Karpas-422 (cell line): ENCODE measurements around the gene SMYD3. TPM values are rescaled to one million over a fixed set of nuclear protein-coding genes. Genes with fewer than 3 reads are reported as not detected.

ENCODE experiments used
- DNase-seq: peaks from one replicate; pipeline ENCODE4 v3.0.0-alpha.2; 2015
- H2AFZ ChIP-seq: fragments of 200-600 bp; sonication (generic); 2 replicates; pipeline ENCODE4 v1.6.1; 2014; ENCODE audit warnings: antibody characterized with exemption, low read length, mixed read lengths
- H3K27ac ChIP-seq: fragments of 200-600 bp; sonication (generic); 2 replicates; pipeline ENCODE4 v1.5.1; 2014; ENCODE audit warnings: mild to moderate bottlenecking, low read length, moderate library complexity
- H3K27me3 ChIP-seq: fragments of 200-600 bp; sonication (generic); 2 replicates; pipeline ENCODE4 v1.6.1; 2014; ENCODE audit warnings: low read length, mixed read lengths
- H3K36me3 ChIP-seq: fragments of 200-600 bp; sonication (generic); 2 replicates; pipeline ENCODE4 v1.6.1; 2014; ENCODE audit warnings: low read length, mixed read lengths; ENCODE audit not compliant: insufficient read depth
- H3K4me1 ChIP-seq: fragments of 200-600 bp; sonication (generic); 2 replicates; pipeline ENCODE4 v1.6.1; 2014; ENCODE audit warnings: mild to moderate bottlenecking, low read length, mixed read lengths
- H3K4me2 ChIP-seq: fragments of 200-600 bp; sonication (generic); 2 replicates; pipeline ENCODE4 v1.6.1; 2014; ENCODE audit warnings: low read length, low read depth, mild to moderate bottlenecking; ENCODE audit not compliant: poor library complexity, severe bottlenecking
- H3K4me3 ChIP-seq: fragments of 200-600 bp; sonication (generic); 2 replicates; pipeline ENCODE4 v1.5.1; 2014; ENCODE audit warnings: mild to moderate bottlenecking, antibody characterized with exemption, low read length, mixed read lengths
- H3K79me2 ChIP-seq: fragments of 200-600 bp; sonication (generic); 2 replicates; pipeline ENCODE4 v1.6.1; 2014; ENCODE audit warnings: mild to moderate bottlenecking, low read length, mixed read lengths
- H3K9ac ChIP-seq: fragments of 200-600 bp; sonication (generic); 2 replicates; pipeline ENCODE4 v1.6.0; 2014; ENCODE audit warnings: low read length
- H3K9me2 ChIP-seq: fragments of 200-600 bp; sonication (generic), shearing (Covaris generic); replicated peaks from 2 replicates; pipeline ENCODE4 v1.6.0; 2014; ENCODE audit warnings: mild to moderate bottlenecking, low read length, moderate library complexity; ENCODE audit not compliant: insufficient read depth
- H3K9me3 ChIP-seq: fragments of 300-700, 200-600 bp; sonication (generic); 2 replicates; pipeline ENCODE4 v1.6.1; 2014; ENCODE audit warnings: low read length, mixed read lengths
- H4K20me1 ChIP-seq: fragments of 200-600 bp; sonication (generic); 2 replicates; pipeline ENCODE4 v1.6.1; 2014; ENCODE audit warnings: mild to moderate bottlenecking, antibody characterized with exemption, low read length, low read depth; ENCODE audit not compliant: insufficient read depth
- total RNA-seq: library from RNA; depleted of rRNA; stranded (reverse); fragments of >200 nt; shearing (Covaris generic); gene quantifications from 2 replicates; pipeline ENCODE4 v1.2.3, GENCODE V29; 2014; ENCODE audit warnings: low replicate concordance

Gene SMYD3
- total RNA-seq, 1 experiment from 2014 or later, result 67.1 TPM

DNA sequence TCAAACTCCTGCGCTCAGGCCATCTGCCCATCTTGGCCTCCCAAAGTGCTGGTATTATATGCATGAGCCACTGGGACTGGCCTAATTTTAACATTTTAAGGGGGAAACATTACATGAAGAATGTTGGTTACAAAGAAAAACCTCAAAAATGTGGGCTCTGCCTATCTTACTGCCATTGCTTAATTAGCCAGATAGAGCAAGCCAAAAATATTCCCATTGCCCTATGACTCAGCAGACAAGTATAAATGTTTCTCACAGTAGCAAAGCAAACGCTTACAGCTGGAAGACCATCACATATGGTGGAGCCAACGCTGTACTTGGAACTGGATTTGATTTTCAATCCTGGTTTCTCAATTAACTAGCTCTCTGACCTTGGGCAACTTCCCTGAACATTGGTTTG lies 502.0 kb downstream of the SMYD3 start:
- no peak overlapping the region for H3K27ac ChIP-seq
- H3K4me2 ChIP-seq, result no peak overlapping the region

DNA sequence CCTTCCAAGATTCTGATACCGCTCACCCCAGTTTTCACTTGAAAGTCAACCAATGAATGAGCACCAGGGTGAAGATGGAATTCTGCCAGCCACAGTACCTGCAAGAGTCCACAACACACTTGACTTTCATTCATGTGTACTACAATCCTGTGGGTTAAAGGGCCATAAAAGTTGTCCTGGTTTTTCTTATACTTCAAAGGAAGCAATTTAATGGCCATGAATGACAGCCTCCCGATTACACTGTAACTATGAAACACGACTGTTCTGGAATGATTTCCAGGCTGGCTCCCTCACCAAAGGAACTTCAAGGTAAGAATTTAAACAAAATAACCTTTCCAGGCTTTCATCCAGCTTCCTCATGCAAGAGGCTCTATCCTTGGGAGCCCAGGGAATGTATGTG lies 502.8 kb downstream of the SMYD3 start:
- no peak overlapping the region for H3K4me2 ChIP-seq
- no peaks in the 10 kb centered on the region for H3K27me3 ChIP-seq
- H3K4me1 ChIP-seq, result peaks cover 11% of the 10 kb centered on the region
- no peak overlapping the region for H2AFZ ChIP-seq
- H3K9me3 ChIP-seq, result no peaks in the 10 kb centered on the region
- H4K20me1 ChIP-seq, result no peaks in the 10 kb centered on the region
- H3K36me3 ChIP-seq, result no peaks in the 10 kb centered on the region
- no peaks in the 10 kb centered on the region for H3K79me2 ChIP-seq
- H3K9me2 ChIP-seq, result no peaks in the 10 kb centered on the region
- H3K27ac ChIP-seq, result no peak overlapping the region
- no peak overlapping the region for H3K4me3 ChIP-seq
- DNase-seq, result no peak
- no peak overlapping the region for H3K9ac ChIP-seq

More for the DNA sequence above, 502.0 kb downstream of the SMYD3 start:
- Histone ChIP-seq H3K27me3 (no peaks in the 10 kb centered on the region), H3K9ac (no peak overlapping the region), H3K4me3 (no peak overlapping the region), H3K36me3 (no peaks in the 10 kb centered on the region), H3K9me3 (no peaks in the 10 kb centered on the region), H3K79me2 (no peaks in the 10 kb centered on the region), H4K20me1 (no peaks in the 10 kb centered on the region), H3K4me1 (peaks cover 3% of the 10 kb centered on the region), H3K9me2 (no peaks in the 10 kb centered on the region), H2AFZ (no peak overlapping the region)
- DNase-seq, result no peak

GRCh38 chr1:246003442-246003730 lies 503.7 kb downstream of the SMYD3 start:
- Histone ChIP-seq H2AFZ (no peak overlapping the region), H3K9me3 (no peaks in the 10 kb centered on the region)

DNA sequence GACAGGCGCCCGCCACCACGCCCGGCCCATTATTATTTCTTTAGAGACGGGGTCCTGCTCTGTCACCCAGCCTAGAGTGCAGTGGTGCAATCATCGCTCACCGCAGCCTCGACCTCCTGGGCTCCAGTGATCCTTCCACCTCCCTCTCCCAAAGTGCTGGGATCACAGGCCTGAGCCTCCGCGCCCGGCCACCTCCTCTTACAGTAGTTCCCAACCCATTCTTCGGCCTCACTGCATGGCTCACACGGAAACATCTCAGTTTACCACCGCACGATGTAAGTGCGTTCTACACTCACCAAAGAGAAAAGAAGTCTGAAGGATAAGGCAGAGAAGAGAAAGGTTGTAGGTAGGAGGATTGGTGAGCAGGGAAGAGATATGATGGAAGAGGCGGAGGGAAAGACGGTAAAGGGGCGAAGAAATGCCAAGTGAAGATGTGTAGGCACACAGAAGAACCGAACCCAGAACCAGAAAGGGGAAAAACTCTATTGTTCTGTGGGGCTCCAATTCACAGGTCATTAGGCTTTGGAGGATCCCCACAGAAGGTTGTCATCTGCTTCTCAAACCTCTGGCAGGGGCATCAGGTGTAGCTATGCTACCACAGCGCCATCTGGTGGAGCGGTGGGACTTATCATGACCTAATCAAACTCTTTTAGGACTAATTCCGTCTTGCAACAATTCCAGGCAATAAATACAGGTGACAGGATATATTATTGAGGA lies 504.2 kb downstream of the SMYD3 start:
- Histone ChIP-seq H3K27ac (no peak overlapping the region), H3K27me3 (no peaks in the 10 kb centered on the region), H3K36me3 (no peaks in the 10 kb centered on the region), H2AFZ (no peak overlapping the region), H3K4me2 (no peak overlapping the region), H4K20me1 (no peaks in the 10 kb centered on the region), H3K9ac (no peak overlapping the region), H3K79me2 (peaks cover 3% of the 10 kb centered on the region; the same call in 1 of the 2 replicates), H3K9me2 (no peaks in the 10 kb centered on the region), H3K9me3 (no peaks in the 10 kb centered on the region), H3K4me3 (no peak overlapping the region), H3K4me1 (peaks cover 12% of the 10 kb centered on the region)
- DNase-seq, result peak; percentile 94

More at GRCh38 chr1:246003442-246003730, 503.7 kb downstream of the SMYD3 start:
- peaks cover 12% of the 10 kb centered on the region for H3K4me1 ChIP-seq
- H3K9me2 ChIP-seq, result no peaks in the 10 kb centered on the region
- no peaks in the 10 kb centered on the region for H3K36me3 ChIP-seq
- no peaks in the 10 kb centered on the region for H3K27me3 ChIP-seq
- no peaks in the 10 kb centered on the region for H4K20me1 ChIP-seq
- no peak for DNase-seq
- H3K4me3 ChIP-seq, result no peak overlapping the region
- H3K4me2 ChIP-seq, result no peak overlapping the region
- no peak overlapping the region for H3K27ac ChIP-seq
- H3K79me2 ChIP-seq, result peaks cover 3% of the 10 kb centered on the region; the same call in 1 of the 2 replicates
- H3K9ac ChIP-seq, result no peak overlapping the region

DNA sequence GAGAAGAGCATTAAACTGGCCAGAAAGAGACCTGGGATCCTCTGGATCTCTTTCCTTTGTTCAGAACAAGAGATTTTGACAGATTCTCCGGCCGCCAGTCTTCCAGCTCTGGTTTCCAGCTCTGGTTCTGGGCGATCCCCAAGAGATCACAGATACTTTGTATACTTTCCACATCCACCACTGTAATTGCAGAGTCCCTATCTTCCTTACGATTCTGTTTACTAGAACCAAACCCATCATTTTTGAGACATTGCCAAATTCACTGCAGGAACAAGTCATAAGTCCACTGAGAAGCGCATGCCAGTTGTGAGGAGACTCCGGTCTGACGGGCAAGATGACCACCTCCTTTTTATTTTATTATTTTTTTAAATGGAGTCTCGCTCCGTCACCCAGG lies 505.2 kb downstream of the SMYD3 start:
- no peaks in the 10 kb centered on the region for H3K9me2 ChIP-seq
- no peak overlapping the region for H2AFZ ChIP-seq
- peaks cover 12% of the 10 kb centered on the region for H3K4me1 ChIP-seq
- H4K20me1 ChIP-seq, result no peaks in the 10 kb centered on the region
- no peaks in the 10 kb centered on the region for H3K27me3 ChIP-seq
- no peak for DNase-seq
- no peak overlapping the region for H3K9ac ChIP-seq
- H3K4me3 ChIP-seq, result no peak overlapping the region
- H3K9me3 ChIP-seq, result no peaks in the 10 kb centered on the region
- H3K27ac ChIP-seq, result no peak overlapping the region
- no peak overlapping the region for H3K4me2 ChIP-seq
- H3K79me2 ChIP-seq, result peaks cover 3% of the 10 kb centered on the region; the same call in 1 of the 2 replicates
- H3K36me3 ChIP-seq, result no peaks in the 10 kb centered on the region

- Histone ChIP-seq H3K4me2 (no peak overlapping the region), H3K4me1 (peaks cover 12% of the 10 kb centered on the region)
Observed at GRCh38 chr1:246001142-246001836, 505.8 kb downstream of the SMYD3 start.

GRCh38 chr1:246000638-246001015 lies 506.5 kb downstream of the SMYD3 start:
- no peak overlapping the region for H2AFZ ChIP-seq
- no peaks in the 10 kb centered on the region for H3K9me2 ChIP-seq
- no peak overlapping the region for H3K4me2 ChIP-seq
- H3K9me3 ChIP-seq, result no peaks in the 10 kb centered on the region
- H3K36me3 ChIP-seq, result no peaks in the 10 kb centered on the region
- peaks cover 3% of the 10 kb centered on the region; the same call in 1 of the 2 replicates for H3K79me2 ChIP-seq
- no peak overlapping the region for H3K27ac ChIP-seq
- no peaks in the 10 kb centered on the region for H3K27me3 ChIP-seq
- H3K9ac ChIP-seq, result no peak overlapping the region
- H3K4me3 ChIP-seq, result no peak overlapping the region
- peaks cover 12% of the 10 kb centered on the region for H3K4me1 ChIP-seq
- DNase-seq, result no peak
- no peaks in the 10 kb centered on the region for H4K20me1 ChIP-seq

More at GRCh38 chr1:246001142-246001836, 505.8 kb downstream of the SMYD3 start:
- H3K79me2 ChIP-seq, result peaks cover 3% of the 10 kb centered on the region; the same call in 1 of the 2 replicates
- no peaks in the 10 kb centered on the region for H3K9me3 ChIP-seq
- no peak overlapping the region for H2AFZ ChIP-seq
- H3K27ac ChIP-seq, result no peak overlapping the region
- no peaks in the 10 kb centered on the region for H3K36me3 ChIP-seq
- H3K9ac ChIP-seq, result no peak overlapping the region
- H4K20me1 ChIP-seq, result no peaks in the 10 kb centered on the region
- DNase-seq, result no peak
- H3K27me3 ChIP-seq, result no peaks in the 10 kb centered on the region
- H3K9me2 ChIP-seq, result no peaks in the 10 kb centered on the region
- no peak overlapping the region for H3K4me3 ChIP-seq

GRCh38 chr1:245999697-246000637 lies 507.1 kb downstream of the SMYD3 start:
- peak overlapping the region; percentile 11; the same call in 1 of the 2 replicates for H3K27ac ChIP-seq
- H3K4me3 ChIP-seq, result no peak overlapping the region
- no peaks in the 10 kb centered on the region for H3K9me2 ChIP-seq
- peak; percentile 59 for DNase-seq
- H3K27me3 ChIP-seq, result no peaks in the 10 kb centered on the region
- no peaks in the 10 kb centered on the region for H3K9me3 ChIP-seq
- peaks cover 12% of the 10 kb centered on the region for H3K4me1 ChIP-seq
- H3K79me2 ChIP-seq, result peaks cover 3% of the 10 kb centered on the region; the same call in 1 of the 2 replicates
- H3K36me3 ChIP-seq, result no peaks in the 10 kb centered on the region
- H3K4me2 ChIP-seq, result no peak overlapping the region
- H2AFZ ChIP-seq, result no peak overlapping the region
- no peak overlapping the region for H3K9ac ChIP-seq
- no peaks in the 10 kb centered on the region for H4K20me1 ChIP-seq
